Peyer's patch (tissue), 4 donors: ENCODE data around the gene NOX1.

Experiments used
- CTCF ChIP-seq, 6 experiments: fragments of 450-650 bp in 4 of 6; fragments of 200-600 bp in 2 of 6; sonication (generic) in 1 of 6; IDR thresholded peaks; one replicate each; pipeline ENCODE4 v1.5.1; 2017 to 2019; ENCODE audit warnings: antibody characterized with exemption in 6 of 6, mild to moderate bottlenecking in 3 of 6, moderate library complexity in 1 of 6
- POLR2A ChIP-seq, 2 donors: fragments of 450-650 bp; IDR thresholded peaks; one replicate each; pipeline ENCODE4 v1.5.1; 2017; ENCODE audit warnings: antibody characterized with exemption in 2 of 2, mild to moderate bottlenecking in 2 of 2, moderate library complexity in 2 of 2

- no peak for TF ChIP-seq POLR2A (IDR thresholded peaks at IDR 0.05)
- no peak for TF ChIP-seq CTCF (IDR thresholded peaks at IDR 0.05)
These were observed 2.3 kb downstream of the NOX1 start for GRCh38 chrX:100871594-100872560.
